Hematopoietic multipotent progenitor cell treated with erythropoietin and hydrocortisone succinate and interleukin-3 and kit ligand, for 6 days (in vitro differentiated cells): Measurements from ENCODE around the gene MFNG.

Source experiments
- DNase-seq: peaks from one replicate; pipeline ENCODE4 v3.0.0-alpha.2; 2015

The MFNG gene

DNA sequence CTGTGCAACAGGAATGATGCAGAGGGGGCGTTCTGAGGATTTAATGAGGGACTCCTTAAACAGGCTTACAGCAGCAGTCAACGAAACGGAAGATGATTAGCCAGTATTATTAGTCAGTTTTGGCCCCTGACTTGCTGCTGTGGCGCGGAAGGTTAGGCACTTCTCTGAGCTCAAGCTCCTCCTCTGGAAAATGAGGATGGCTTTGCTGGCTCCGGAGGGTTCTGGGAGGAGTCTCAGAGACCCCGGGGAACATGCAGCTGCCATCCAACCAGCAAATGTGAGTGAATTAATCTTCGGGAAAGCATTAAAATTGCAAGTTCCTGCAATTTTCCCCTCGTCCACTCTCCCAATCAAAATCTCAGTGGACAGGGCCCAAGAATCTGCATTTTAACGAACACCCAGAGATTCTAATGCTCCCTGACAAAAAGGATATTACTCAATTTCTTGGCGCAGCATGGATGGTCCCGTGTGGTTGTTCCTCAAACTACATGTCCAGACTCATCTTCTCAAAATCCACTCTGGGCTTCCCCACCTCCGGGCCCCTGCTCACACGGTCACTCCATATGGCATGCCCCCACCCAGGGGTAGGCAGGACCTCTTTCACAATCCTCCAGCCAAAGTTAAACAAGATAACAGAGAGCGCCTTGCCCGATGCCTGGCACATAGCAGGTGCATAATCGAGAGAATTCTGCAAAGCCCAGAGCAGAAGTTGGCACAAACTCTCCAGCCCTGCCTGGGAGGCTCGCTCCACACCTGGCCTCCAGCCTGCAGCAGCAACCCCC is 65.3 kb downstream of the MFNG start:
- DNase-seq, result no peak

DNA sequence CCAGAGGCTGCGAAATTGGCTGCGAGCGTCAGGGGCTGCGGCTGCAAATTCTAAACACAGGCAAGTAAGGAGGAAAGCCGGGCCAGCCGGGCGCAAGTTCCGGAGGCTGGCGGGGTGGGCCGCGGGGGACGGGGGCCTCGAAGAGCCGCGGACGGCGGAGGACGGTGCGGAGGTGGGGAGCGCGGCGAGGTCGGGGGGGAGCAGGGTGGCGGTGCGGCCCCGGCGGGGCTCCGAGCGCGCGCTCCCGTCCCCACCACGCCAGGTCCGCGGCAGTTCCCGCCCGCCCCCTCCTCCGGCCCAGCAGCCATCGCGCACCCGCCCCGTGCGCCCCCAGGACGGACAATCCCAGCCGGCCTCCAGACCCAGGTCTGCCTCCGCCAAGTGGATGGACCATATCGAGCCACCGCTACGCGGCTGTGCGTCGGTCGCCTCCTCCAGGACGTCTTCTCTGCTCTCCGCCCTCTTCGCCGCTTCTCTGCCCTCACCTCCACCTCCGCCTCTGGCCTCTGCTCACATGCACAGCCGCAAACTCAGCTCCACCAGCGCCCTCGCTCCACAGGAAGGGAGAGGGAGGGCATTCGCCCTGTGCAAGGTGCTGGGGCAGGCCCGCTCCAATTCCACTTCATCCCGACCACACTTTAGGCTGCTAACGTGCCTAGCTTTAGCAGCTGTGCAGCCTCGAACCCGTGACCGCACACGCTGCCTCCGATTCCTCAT is 66.1 kb downstream of the MFNG start:
- no peak for DNase-seq

DNA sequence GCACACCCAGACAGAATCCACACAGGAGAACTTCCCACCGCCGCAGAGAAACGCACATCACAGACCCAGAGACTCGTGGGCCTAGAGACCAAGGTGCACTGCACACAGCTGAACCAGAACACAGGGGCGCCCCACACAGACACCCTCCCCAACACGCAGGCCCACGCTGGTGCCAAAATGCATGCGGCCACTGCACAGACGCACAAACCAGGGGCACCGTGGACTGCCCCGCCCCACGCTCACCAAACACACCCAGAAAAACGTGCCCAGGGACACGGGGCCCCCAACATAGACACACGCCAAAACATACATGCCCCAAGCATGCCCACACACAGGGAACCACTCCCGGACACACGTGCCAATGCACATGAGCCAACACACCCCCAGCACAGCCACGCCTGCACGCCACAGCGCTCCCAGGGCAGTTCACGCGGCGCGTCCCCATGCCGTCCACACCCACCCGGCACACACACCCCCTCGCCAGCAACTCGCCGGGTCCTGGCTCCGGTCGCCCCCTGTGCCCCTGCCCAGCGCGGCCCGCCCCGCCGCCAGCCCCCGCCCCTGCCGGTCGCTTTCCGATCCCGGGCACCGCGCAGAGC is 66.7 kb downstream of the MFNG start:
- no peak for DNase-seq
